LHCN-M2 (cell line): ENCODE measurements around the gene PRRT4. TPM values are rescaled to one million over a fixed set of nuclear protein-coding genes. Genes with fewer than 3 reads are reported as not detected.

ENCODE experiments used
- DNase-seq: peaks from one replicate; pipeline ENCODE4 v3.0.0-alpha.2; 2012; ENCODE audit warnings: low read depth
- total RNA-seq: library from RNA; depleted of rRNA; stranded (reverse); fragments of >200 nt; gene quantifications from 2 replicates; pipeline ENCODE4 v1.2.3, GENCODE V29; 2014

The PRRT4 gene
- total RNA-seq, 1 experiment from 2014 or later, result 0.80 TPM

- no peak for DNase-seq
Measured at GRCh38 chr7:128395748-128396147, 34.3 kb upstream of the PRRT4 start.

- DNase-seq, result no peak
Measured at GRCh38 chr7:128394904-128395496, 33.5 kb upstream of the PRRT4 start.

GRCh38 chr7:128393526-128394330 lies 32.2 kb upstream of the PRRT4 start:
- no peak for DNase-seq

- DNase-seq, result no peak
Measured at GRCh38 chr7:128392446-128393327, 31.2 kb upstream of the PRRT4 start.

- no peak for DNase-seq
Measured at GRCh38 chr7:128391805-128392204, 30.3 kb upstream of the PRRT4 start.

- no peak for DNase-seq
Measured at GRCh38 chr7:128390871-128391565, 29.5 kb upstream of the PRRT4 start.

- DNase-seq, result no peak
Measured at GRCh38 chr7:128389618-128390329, 28.3 kb upstream of the PRRT4 start.

GRCh38 chr7:128389085-128389617 lies 27.7 kb upstream of the PRRT4 start:
- DNase-seq, result no peak

GRCh38 chr7:128388145-128388485 lies 26.6 kb upstream of the PRRT4 start:
- DNase-seq, result no peak

- DNase-seq, result peak; percentile 74
Measured at GRCh38 chr7:128387216-128388144, 26.0 kb upstream of the PRRT4 start.

GRCh38 chr7:128385988-128386925 lies 24.8 kb upstream of the PRRT4 start:
- DNase-seq, result no peak

GRCh38 chr7:128384726-128385125 lies 23.2 kb upstream of the PRRT4 start:
- DNase-seq, result no peak

GRCh38 chr7:128383776-128384175 lies 22.3 kb upstream of the PRRT4 start:
- peak; percentile 52 for DNase-seq

GRCh38 chr7:128381161-128381821 lies 19.8 kb upstream of the PRRT4 start:
- DNase-seq, result no peak

- peak; percentile 17 for DNase-seq
Measured at GRCh38 chr7:128380483-128381106, 19.1 kb upstream of the PRRT4 start.

GRCh38 chr7:128379900-128380479 lies 18.5 kb upstream of the PRRT4 start:
- no peak for DNase-seq

GRCh38 chr7:128378637-128379036 lies 17.1 kb upstream of the PRRT4 start:
- no peak for DNase-seq
